ENCODE measurements around the gene GPER1.
A peak's percentile ranks its signal among the peaks of the same experiment; 100 is the strongest.

GPER1 gene

DNA sequence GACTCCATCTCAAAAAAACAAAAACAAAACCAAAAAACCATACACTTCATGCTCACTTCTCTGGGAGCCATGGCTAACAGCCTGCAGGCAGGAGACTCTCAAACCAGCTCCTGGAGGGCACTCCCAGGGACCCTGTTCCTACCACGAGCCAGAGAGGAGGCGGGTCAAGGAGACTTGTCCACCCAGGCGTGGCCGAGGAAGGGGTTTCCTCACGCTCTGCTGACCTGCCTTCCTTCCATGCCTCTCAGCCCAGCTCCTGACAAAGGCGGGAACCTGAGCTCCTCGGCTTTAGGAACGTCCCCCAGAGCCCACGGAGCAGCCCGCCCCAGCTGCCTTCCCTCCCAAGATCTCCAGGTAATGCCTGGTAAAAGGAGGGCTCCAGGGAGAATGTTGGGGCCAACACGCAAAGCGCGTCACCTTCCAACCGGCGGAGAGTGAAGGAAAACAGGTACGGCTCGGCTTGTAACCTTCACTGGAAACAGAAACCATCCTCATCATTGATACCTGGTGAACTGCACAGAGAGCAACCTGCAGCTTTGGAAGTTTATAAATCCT, 34.0 kb upstream of the GPER1 start:
- no peak for DNase-seq (ENCODE audit: low spot score)

DNA sequence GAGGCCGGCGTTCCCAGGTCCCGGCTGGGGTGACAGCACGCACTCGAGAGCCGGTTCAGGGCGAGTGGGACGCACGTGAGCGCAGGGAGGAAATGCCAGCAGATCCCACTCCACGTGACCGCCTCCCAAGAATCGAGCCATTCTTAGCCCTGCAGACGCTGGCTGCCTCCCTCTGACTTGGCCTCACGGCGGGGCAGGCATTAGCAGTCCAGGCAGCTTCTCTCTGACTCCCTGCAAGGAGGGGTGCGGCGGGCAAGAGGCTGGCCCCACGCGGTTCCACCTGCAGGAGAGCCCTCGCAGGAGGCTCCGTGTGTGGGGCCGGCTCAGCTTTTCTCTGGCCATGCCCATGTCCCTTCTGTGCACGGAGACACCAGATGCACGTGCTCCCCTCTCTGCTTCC, 33.5 kb upstream of the GPER1 start:
- no peak for DNase-seq (ENCODE audit: low spot score)

DNA sequence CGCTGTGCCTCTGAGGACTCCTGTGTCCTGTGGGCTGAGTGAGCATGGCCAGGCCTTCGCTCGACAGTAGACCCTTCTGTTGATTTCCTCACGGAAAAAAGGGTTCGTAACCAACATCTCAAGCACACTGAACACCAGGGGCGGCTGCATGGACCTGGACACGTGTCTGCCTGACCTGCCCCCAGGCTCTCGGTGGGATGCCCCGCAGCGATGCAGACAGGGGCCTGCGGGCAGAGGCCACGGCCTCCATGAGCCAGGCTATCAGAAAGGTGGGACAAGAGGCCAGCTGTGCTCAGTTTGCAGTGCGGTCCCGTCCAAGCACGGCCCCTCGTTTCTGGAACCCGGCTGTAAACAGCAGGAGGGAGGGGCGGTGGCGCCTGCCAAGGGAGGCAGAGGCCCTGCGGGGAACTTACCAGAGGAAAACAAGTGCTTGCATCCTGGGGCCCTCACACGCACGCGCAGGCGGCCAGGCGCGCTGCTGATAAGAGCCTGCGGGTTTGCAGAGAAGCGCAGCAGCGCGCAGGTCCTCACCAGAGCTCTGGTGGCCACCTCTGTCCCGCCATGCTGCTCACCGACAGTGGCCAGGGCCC, 33.0 kb upstream of the GPER1 start:
- DNase-seq (ENCODE audit: low spot score): peak; percentile 88

DNA sequence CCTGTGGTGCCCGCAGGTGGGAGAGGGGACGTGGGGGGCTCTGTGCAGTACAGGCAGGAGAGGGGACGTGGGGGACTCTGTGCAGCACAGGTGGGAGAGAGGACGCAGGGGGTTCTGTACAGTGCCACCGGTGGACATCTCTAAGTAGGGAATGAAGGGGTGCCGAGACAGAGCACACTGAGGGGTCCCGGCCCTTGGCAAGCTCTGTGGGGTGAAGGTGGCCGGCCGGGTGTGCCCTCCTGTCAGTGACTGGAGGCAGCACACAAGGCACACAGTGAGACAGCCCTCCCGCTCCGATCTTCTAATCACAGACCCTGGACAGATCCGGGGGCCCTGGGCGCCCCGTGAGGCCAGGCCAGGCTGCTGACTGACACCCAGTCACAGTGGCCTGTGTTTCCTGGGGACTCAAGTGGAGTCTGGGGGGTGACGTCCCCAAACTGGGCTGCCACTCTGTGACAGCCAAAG, 32.4 kb upstream of the GPER1 start:
- DNase-seq (ENCODE audit: low spot score): no peak

DNA sequence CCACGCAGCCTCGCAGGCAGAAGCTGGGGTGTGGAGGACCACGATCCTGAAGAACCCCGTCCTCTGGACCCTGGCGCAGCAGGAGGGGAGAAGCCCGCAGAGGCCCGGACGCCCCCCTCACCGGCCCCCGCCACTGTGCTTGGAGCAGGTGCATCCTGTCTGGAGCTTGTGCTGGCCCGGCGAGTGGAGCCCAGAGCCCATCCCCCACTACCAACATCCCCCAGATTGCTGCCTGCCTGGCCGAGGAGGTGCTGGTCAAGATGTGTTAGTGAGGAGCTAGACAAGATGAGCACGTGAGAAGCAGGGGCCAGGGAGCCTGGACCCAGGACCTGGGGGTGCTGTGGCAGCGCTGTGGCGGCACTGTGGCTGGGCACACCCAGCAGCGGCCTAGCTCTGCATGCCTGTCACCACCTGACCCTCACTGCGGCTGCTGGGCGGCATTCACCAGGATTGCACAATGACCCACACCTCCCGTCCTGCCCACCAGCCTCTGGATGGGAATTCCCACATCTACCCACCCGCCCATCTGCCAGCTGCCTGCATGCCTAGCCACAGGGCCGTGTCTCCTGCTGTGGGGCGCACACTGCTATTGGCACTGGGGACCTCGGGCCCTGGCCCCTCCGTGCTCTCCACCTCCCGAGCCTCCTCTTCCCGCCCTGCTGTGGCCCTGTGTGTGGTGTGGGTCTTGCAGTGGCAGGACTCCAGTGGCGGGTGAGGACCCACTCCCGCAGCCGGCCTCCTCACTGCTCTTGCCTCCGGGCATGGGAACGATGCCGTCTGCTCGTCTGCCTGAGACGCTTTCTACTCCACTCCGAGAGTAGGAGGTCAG, 31.7 kb upstream of the GPER1 start:
- DNase-seq (ENCODE audit: low spot score): no peak

DNA sequence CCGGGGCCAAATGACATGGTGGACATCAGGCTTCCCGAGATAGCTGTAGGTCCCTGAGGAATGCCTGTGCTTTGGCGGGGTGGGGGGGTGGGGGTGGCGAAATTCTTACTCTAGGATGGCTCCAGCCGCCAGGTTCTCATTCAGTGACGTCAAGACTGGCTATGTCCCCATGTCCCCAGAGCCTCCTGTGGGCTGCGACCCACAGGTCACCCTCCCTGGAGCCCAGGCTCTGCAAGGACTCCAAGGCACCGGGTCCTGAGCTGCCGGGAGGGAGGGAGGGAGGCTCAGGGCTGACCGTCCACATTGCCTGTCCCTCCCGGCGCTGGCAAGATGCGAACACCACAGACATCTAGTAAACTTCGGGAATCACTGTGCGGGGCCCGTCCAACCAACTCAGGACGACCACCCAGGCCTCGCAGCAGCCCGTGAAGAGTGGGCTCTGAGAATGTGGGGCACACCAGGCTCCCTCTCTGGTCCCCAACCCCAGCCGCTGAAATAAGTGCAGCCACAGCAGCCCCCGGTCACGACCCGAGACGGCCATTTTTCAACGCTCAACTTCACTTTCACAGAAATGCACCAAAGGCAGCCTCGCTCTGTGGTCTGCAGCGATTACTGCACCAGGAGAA, 31.0 kb upstream of the GPER1 start:
- DNase-seq (ENCODE audit: low spot score): no peak

DNA sequence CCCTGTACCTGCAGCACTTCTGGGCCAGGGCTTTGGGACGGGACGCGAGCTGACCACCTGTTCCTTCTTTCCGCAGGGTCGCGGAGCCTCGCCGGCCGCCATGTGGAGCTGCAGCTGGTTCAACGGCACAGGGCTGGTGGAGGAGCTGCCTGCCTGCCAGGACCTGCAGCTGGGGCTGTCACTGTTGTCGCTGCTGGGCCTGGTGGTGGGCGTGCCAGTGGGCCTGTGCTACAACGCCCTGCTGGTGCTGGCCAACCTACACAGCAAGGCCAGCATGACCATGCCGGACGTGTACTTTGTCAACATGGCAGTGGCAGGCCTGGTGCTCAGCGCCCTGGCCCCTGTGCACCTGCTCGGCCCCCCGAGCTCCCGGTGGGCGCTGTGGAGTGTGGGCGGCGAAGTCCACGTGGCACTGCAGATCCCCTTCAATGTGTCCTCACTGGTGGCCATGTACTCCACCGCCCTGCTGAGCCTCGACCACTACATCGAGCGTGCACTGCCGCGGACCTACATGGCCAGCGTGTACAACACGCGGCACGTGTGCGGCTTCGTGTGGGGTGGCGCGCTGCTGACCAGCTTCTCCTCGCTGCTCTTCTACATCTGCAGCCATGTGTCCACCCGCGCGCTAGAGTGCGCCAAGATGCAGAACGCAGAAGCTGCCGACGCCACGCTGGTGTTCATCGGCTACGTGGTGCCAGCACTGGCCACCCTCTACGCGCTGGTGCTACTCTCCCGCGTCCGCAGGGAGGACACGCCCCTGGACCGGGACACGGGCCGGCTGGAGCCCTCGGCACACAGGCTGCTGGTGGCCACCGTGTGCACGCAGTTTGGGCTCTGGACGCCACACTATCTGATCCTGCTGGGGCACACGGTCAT, 30.3 kb upstream of the GPER1 start:
- no peak for DNase-seq (ENCODE audit: low spot score)

DNA sequence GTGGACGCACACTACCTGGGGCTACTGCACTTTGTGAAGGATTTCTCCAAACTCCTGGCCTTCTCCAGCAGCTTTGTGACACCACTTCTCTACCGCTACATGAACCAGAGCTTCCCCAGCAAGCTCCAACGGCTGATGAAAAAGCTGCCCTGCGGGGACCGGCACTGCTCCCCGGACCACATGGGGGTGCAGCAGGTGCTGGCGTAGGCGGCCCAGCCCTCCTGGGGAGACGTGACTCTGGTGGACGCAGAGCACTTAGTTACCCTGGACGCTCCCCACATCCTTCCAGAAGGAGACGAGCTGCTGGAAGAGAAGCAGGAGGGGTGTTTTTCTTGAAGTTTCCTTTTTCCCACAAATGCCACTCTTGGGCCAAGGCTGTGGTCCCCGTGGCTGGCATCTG, 29.6 kb upstream of the GPER1 start:
- DNase-seq (ENCODE audit: low spot score): no peak

DNA sequence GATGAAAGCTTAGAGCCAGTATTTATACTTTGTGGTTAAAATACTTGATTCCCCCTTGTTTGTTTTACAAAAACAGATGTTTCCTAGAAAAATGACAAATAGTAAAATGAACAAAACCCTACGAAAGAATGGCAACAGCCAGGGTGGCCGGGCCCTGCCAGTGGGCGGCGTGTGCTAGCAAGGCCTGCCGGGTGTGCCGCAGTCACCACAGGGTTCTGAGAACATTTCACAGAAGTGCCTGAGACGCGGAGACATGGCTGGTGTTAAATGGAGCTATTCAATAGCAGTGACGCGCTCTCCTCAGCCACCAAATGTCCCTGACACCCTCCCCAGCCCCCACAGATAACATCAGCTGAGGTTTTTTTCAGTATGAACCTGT, 29.1 kb upstream of the GPER1 start:
- DNase-seq (ENCODE audit: low spot score): no peak

DNA sequence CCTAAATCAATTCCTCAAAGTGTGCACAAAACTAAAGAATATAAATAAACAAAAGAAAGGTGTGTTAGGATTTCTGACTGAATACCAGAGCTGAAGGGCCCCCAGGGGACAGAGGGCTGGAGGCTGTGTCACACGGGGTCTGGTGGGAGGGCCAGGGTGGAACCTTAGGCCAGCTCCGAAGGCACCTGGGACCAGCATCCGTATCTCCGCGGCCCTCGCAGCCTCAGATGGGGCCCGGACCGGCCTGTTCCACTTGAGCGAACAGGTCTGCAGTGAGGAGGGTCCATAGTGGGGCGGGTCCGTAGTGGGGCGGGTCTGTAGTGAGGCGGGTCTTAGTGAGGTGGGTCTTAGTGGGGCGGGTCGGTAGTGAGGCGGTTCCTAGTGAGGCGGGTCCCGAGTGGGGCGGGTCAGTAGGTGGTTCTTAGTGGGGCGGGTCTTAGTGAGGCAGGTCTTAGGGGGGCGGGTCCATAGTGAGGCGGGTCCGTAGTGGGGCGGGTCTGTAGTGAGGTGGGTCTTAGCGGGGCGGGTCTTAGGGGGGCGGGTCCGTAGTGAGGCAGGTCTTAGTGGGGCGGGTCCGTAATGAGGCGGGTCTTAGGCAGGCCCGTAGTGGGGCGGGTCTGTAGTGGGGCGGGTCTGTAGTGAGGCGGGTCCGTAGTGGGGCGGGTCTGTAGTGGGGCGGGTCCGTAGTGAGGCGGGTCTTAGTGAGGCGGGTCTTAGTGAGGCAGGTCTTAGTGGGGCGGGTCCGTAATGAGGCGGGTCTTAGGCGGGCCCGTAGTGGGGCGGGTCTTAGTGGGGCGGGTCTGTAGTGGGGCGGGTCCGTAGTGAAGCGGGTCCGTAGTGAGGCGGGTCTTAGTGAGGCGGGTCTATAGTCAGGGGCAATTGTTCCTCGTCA, 28.5 kb upstream of the GPER1 start:
- no peak for DNase-seq (ENCODE audit: low spot score)

DNA sequence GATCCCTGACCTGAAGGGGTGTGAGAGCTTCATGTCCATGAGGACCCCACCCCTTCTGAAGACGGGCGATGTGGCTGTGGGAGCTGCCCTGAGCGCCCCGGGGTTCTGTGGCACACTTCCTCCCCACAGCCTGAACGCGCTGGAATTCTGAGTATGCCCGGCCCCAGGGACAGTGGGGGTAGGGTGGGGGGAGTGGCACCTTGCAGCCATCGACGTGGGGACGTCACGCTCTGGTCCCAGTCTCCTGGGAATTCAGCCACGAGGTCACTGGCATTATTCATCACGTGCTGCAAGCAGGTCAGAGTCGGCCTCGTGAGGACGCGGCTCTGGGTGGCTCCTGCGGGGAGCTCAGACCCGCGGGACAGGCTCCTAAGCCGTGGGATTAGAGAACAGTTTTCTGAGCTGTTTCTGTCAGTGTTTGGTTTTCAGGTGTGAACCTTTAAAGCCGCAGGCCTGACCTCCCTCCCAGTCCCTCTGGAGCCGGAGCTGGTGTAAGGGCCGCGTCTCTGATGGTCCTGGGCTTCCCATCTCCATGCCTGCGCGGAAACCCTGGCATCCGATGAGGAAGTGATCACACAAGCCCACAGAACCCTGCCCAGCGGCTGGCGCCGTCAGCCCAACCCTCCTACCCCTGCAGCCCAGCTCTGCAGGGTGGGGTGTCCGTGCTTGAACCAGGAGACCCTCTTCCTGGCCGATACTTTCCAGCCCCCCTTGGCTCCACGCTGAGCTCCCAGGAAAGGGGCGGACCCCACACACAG, 27.4 kb upstream of the GPER1 start:
- DNase-seq (ENCODE audit: low spot score): no peak

DNA sequence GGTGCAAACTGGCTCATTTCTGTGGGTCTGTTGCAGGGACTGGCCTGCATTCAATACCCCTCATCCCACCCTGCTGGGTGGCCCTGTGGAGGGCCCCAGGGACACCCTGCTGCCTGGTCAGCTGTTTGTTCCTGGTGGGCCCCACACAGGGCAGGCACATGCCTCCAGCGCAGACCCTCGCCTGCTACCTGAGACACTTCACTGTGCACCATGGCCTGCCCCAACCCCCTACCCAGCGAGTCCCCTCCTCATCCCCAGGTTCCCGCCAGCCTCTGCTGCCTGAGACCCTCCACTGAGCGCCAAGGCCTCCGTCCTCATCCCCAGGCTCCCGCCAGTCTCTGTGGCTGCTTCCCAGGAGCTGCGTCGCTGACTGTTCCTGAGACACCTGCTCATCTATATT, 26.7 kb upstream of the GPER1 start:
- DNase-seq (ENCODE audit: low spot score): no peak

DNA sequence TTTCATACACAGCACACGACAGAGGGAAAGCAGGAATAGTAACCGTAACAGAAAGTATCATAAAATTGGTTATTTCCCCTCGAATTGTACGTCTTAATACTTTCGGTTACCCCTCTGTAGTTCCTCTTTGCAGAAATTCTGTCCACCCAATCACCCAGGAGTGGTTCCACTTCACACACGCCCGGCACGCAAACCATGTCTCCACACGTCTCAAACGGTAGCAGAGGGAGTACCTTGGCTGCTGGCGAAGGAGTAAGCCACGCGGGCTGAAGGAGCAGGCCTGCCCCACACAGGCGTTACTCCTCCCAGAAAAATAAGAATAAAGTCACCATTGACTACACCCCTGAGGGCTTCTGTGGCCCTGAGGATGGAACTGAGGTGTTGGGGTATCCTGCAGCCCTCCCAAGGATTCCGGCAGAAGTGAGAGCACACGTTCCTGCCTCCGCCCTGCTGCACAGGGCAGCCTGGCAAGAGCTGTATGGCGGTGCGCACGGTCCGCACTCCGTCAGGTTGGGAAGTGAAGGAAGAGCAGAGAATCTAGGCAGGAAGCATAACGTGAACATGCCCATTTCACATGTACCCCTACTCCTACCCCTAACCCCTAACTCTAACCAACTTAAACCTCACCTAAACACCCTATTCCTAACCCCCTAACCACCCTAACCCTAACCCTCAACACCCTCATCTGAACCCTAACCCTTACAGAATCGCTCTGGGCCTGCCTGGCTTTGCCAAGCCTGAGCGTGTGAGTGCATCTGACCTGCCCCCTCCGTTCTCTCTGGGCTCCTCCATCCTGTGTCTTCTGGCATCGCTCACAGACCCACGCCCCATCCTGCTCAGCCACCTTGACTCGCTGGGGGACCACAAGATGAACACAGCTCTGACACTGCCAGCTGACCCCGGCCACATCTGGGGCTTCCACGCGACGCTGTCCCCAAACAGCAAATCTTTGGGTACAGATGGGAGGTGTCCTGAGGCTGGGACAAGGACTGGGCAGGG, 25.3 kb upstream of the GPER1 start:
- DNase-seq (ENCODE audit: low spot score): no peak

DNA sequence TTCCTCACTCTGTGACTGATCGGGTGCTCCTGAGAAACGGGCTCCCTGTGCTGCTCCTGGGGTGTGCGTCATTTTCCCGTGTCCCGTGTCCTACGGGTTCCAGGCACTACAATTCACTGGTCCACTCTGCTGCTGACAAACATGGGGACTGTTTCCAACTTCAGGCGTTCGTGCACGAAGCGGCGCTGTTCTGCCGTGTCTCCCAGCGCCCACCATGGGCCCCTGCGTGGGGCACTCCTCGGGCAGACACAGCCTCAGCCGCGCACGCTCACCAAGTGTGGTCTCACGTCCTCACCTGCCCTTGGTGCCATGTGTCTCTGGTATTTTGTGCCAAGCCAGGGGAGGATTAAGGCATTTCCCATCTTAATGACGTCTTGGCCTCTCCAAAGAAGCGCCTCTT, 24.6 kb upstream of the GPER1 start:
- DNase-seq (ENCODE audit: low spot score): no peak

DNA sequence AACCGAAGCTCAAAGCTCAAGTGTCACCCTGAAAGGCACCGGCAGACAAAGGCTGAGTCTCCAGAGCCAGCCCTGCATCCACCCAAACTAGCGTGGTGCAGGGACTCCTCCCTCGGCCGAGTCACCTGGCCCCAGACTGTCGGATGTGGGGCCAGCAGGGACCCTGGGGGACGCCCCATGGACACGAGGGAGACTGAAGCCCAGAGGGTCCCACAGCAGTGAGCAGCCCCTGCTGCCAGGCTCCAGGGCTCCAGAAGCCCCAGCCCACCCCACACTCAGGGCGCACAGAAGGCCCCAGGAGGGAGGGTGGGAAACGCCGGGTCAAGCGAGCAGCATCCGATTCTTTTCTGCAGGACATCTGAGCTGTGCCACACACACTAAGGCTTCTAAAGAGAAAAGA, 23.3 kb upstream of the GPER1 start:
- DNase-seq (ENCODE audit: low spot score): no peak

DNA sequence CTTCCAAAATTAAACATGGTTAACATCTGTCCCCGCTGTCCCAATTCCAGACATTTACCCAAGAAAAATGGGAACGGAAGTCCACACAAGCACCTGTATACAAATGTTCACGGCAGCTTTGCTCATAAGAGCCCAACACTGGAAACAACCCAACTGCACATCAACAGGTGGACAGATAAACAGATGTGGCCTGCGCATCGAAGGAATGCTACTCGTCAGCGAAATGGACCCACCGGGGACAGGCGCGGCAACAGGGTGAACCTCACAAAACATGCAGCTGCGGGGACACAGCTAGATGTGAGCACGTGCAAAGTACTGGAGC, 22.7 kb upstream of the GPER1 start:
- DNase-seq (ENCODE audit: low spot score): no peak

DNA sequence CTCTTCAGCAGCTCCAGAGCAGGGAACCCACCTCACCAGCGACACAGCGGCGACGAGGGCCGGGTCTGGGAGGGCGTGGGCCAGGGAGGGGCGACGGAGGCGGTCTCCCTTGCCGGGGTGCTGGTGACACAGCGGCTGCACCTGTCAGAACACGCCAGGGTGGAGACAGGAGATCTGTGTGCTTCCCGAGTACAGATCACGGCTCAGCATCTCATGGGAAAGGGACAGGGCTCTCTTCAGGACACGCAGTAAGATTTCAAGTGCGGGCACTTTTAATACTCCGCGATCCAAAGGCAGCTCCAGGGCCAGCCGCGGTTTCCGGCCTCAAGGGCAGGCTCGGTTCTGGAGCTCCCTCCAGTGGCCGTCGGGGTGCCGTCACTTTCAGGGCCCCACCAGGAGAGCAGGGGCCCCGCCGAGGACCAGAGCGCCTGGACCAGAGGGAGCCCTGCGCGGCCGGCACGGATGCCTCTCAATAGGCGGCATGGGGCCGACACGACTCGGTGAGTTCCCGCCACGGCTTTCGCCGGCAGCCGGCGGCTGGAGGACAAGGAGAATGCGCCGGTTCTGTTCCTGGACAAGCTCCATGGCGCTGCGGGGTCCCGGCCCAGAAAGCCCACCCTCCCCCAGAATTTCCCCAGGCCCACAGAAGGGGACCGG, 22.2 kb upstream of the GPER1 start:
- DNase-seq (ENCODE audit: low spot score): peak; percentile 73

DNA sequence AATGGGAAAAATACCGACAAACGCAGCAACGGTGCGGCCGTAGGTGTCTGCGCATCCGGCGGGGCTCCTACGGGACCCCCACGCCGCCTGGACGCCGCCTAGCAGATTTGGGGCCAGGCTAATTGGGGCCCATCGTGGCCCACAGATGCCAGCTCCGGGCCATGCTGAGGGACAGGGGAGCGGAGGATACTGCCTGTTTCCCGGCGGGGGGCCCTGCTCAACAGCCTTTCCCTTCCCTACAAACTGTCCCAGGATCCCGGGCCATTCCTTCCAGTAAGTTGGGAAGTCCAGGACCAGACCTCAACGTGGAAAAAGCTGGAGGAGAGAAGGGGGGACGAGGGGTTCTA, 21.7 kb upstream of the GPER1 start:
- DNase-seq (ENCODE audit: low spot score): no peak

All from SK-N-DZ (cell line).